Keratinocyte (primary cell): Measurements from ENCODE around the gene GPC5. TPM values are rescaled to one million over a fixed set of nuclear protein-coding genes. Genes with fewer than 3 reads are reported as not detected.

ENCODE experiments used
- DNase-seq: peaks from one replicate; pipeline ENCODE4 v3.0.0-alpha.2; 2011; ENCODE audit warnings: low read depth, missing footprints, low spot score
- FAIRE-seq: peaks from 2 replicates; lab custom pipeline; 2011; peaks lifted over from hg19 to GRCh38; lab: Jason Lieb, UNC
- H2AFZ ChIP-seq: 2 replicates; pipeline ENCODE4 v1.6.0; 2012; ENCODE audit warnings: low read length, control low read depth, inconsistent platforms; ENCODE audit not compliant: control insufficient read depth
- H3K27ac ChIP-seq: 2 replicates; pipeline ENCODE4 v1.5.1; 2011; ENCODE audit warnings: low read length; ENCODE audit not compliant: control insufficient read depth, insufficient read depth
- H3K27me3 ChIP-seq: 3 replicates; pipeline ENCODE4 v1.6.0; 2011; ENCODE audit warnings: low read length; ENCODE audit not compliant: control insufficient read depth, insufficient read depth; ENCODE audit errors: extremely low read depth
- H3K36me3 ChIP-seq, 2 experiments: 2 replicates in 1 of 2; 3 replicates in 1 of 2; pipeline ENCODE4 v1.5.1; 2011; ENCODE audit warnings: low read length in 2 of 2, mild to moderate bottlenecking in 1 of 2; ENCODE audit not compliant: control insufficient read depth in 2 of 2, insufficient read depth in 2 of 2; ENCODE audit errors: extremely low read depth in 1 of 2
- H3K4me1 ChIP-seq: 3 replicates; pipeline ENCODE4 v1.5.1; 2011; ENCODE audit warnings: low read length; ENCODE audit not compliant: control insufficient read depth, insufficient read depth; ENCODE audit errors: extremely low read depth
- H3K4me2 ChIP-seq: 3 replicates; pipeline ENCODE4 v1.6.0; 2011; ENCODE audit warnings: low read depth, low read length; ENCODE audit not compliant: control insufficient read depth, insufficient read depth; ENCODE audit errors: extremely low read depth
- H3K4me3 ChIP-seq, 3 experiments: fragments of 200-600 bp in 1 of 3; sonication (generic) in 1 of 3; 2 replicates in 2 of 3; 3 replicates in 1 of 3; pipeline ENCODE4 v1.5.1; 2011 to 2016; ENCODE audit warnings: low read length in 3 of 3, mild to moderate bottlenecking in 3 of 3, control low read depth in 2 of 3, inconsistent platforms in 1 of 3, low read depth in 1 of 3, mixed read lengths in 1 of 3, mixed run types in 1 of 3, moderate library complexity in 1 of 3; ENCODE audit not compliant: control insufficient read depth in 2 of 3, insufficient read depth in 2 of 3; ENCODE audit errors: extremely low read depth in 1 of 3
- H3K79me2 ChIP-seq: 2 replicates; pipeline ENCODE4 v1.6.0; 2012; ENCODE audit warnings: low read length; ENCODE audit not compliant: control insufficient read depth, insufficient read depth
- H3K9ac ChIP-seq: 3 replicates; pipeline ENCODE4 v1.6.0; 2011; ENCODE audit warnings: low read length; ENCODE audit not compliant: control insufficient read depth, insufficient read depth; ENCODE audit errors: extremely low read depth
- H3K9me1 ChIP-seq: 3 replicates; pipeline ENCODE4 v1.6.0; 2011; ENCODE audit warnings: low read length; ENCODE audit not compliant: control insufficient read depth, insufficient read depth; ENCODE audit errors: extremely low read depth
- H3K9me3 ChIP-seq: 2 replicates; pipeline ENCODE4 v1.5.1; 2012; ENCODE audit warnings: low read depth, low read length; ENCODE audit not compliant: control insufficient read depth
- H4K20me1 ChIP-seq: 3 replicates; pipeline ENCODE4 v1.6.0; 2011; ENCODE audit warnings: low read length; ENCODE audit not compliant: control insufficient read depth, insufficient read depth; ENCODE audit errors: extremely low read depth
- EZH2 ChIP-seq: IDR thresholded peaks from one replicate; pipeline ENCODE4 v1.6.1; 2012; ENCODE audit warnings: inconsistent platforms, mild to moderate bottlenecking, low read length, moderate library complexity
- dilution Hi-C: fragments of 300-500 bp; cut with MboI; formaldehyde crosslinking; loops from one replicate; pipeline ENCODE4 v1.7.0; 2020; ENCODE audit warnings: low sequenced_read_pairs; ENCODE audit not compliant: extremely low pct_ligation_motif_present
- polyA plus RNA-seq, 5 experiments: library from polyadenylated mRNA; depleted of rRNA in 3 of 5; stranded (reverse) in 3 of 5; stranded (forward) in 1 of 5; unstranded in 1 of 5; fragments of >200 nt; gene quantifications; 1 replicate in 1 of 5; 2 replicates in 3 of 5; 3 replicates in 1 of 5; pipeline versions ENCODE4 v1.2.1 to v1.2.3, GENCODE V29; 2011 to 2012; ENCODE audit warnings: missing spikeins in 2 of 5, low read depth in 1 of 5, low replicate concordance in 1 of 5
- TF ChIP-seq, protein P1 (sequence below), 3 experiments: IDR thresholded peaks in 1 of 3; conservative IDR thresholded peaks in 1 of 3; optimal IDR thresholded peaks in 1 of 3; 2 replicates in 2 of 3; 3 replicates in 1 of 3; pipeline versions ENCODE3 to v1.5.1; 2011; ENCODE audit warnings: low read length in 3 of 3, mild to moderate bottlenecking in 3 of 3, moderate library complexity in 2 of 3, control low read depth in 1 of 3, inconsistent platforms in 1 of 3; ENCODE audit not compliant: insufficient read depth in 2 of 3; ENCODE audit errors: extremely low read depth in 1 of 3

GPC5 gene
- polyA plus RNA-seq, 1 donor (not counting 4 experiments of a cell fraction or from before 2014, with no cell fraction given), result 0.10 TPM

- dilution Hi-C loops, result no loop called here
- H3K4me1 ChIP-seq, result no peaks in the 10 kb centered on the region
- H3K36me3 ChIP-seq, result no peaks in the 10 kb centered on the region
- no peaks in the 10 kb centered on the region for H4K20me1 ChIP-seq
- no peak overlapping the region for H3K27ac ChIP-seq
- DNase-seq (no peak), FAIRE-seq (no peak)
- H3K27me3 ChIP-seq, result no peaks in the 10 kb centered on the region
- H3K79me2 ChIP-seq, result no peaks in the 10 kb centered on the region
- H3K9me3 ChIP-seq, result no peaks in the 10 kb centered on the region
- no peaks in the 10 kb centered on the region for H3K9me1 ChIP-seq
- TF ChIP-seq, protein P1, sequence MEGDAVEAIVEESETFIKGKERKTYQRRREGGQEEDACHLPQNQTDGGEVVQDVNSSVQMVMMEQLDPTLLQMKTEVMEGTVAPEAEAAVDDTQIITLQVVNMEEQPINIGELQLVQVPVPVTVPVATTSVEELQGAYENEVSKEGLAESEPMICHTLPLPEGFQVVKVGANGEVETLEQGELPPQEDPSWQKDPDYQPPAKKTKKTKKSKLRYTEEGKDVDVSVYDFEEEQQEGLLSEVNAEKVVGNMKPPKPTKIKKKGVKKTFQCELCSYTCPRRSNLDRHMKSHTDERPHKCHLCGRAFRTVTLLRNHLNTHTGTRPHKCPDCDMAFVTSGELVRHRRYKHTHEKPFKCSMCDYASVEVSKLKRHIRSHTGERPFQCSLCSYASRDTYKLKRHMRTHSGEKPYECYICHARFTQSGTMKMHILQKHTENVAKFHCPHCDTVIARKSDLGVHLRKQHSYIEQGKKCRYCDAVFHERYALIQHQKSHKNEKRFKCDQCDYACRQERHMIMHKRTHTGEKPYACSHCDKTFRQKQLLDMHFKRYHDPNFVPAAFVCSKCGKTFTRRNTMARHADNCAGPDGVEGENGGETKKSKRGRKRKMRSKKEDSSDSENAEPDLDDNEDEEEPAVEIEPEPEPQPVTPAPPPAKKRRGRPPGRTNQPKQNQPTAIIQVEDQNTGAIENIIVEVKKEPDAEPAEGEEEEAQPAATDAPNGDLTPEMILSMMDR (optimal IDR thresholded peaks at IDR 0.05 in 1 of 3, IDR thresholded peaks at IDR 0.05 in 1 of 3, conservative IDR thresholded peaks at IDR 0.05 in 1 of 3; ENCODE audit: extremely low read depth in 1 of 3, insufficient read depth in 2 of 3, low read length in 3 of 3), result no peak
- no peak for TF ChIP-seq EZH2
- no peak overlapping the region for H3K9ac ChIP-seq
- H3K4me2 ChIP-seq, result no peak overlapping the region
- no peak overlapping the region for H2AFZ ChIP-seq
- no peak overlapping the region for H3K4me3 ChIP-seq
Measured at GRCh38 chr13:91739751-91740150, 341.3 kb downstream of the GPC5 start.

DNA sequence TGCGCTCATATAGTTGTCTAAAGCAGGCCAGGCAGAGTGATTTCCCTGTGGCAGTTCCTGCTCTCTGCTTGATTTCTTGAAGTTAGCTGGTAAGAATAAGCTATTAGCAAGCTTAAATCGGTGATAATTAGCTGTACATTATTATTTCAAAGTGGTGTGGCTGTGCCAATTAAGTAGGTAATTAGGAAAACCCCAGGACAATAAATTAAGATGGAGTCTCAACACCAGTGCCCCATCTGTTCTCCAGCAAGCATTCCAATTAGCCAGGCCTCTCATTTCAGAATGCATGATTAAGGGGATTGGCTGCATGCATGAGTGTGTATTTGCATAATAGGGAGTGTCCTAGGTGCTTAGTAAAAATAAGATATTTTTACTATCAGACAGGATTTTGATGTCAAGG is 342.3 kb downstream of the GPC5 start:
- dilution Hi-C loops, result no loop called here
- no peaks in the 10 kb centered on the region for H3K27me3 ChIP-seq
- H3K79me2 ChIP-seq, result no peaks in the 10 kb centered on the region
- no peak for FAIRE-seq
- no peak for DNase-seq
- H3K9me1 ChIP-seq, result no peaks in the 10 kb centered on the region
- no peaks in the 10 kb centered on the region for H3K9me3 ChIP-seq
- H4K20me1 ChIP-seq, result no peaks in the 10 kb centered on the region
- H3K4me1 ChIP-seq, result no peaks in the 10 kb centered on the region
- H3K27ac ChIP-seq, result no peak overlapping the region
- H2AFZ ChIP-seq, result no peak overlapping the region
- TF ChIP-seq, protein P1 (optimal IDR thresholded peaks at IDR 0.05 in 1 of 3, IDR thresholded peaks at IDR 0.05 in 1 of 3, conservative IDR thresholded peaks at IDR 0.05 in 1 of 3; ENCODE audit: extremely low read depth in 1 of 3, insufficient read depth in 2 of 3, low read length in 3 of 3), result no peak
- TF ChIP-seq EZH2, result no peak
- no peak overlapping the region for H3K4me2 ChIP-seq
- H3K4me3 ChIP-seq, result no peak overlapping the region
- no peak overlapping the region for H3K9ac ChIP-seq
- no peaks in the 10 kb centered on the region for H3K36me3 ChIP-seq
